NK-92 (cell line): ENCODE measurements around the gene METRNL.
"Not testable (repeated sequence)": the region's sequence is repeated elsewhere in the genome, so short reads cannot be mapped to it uniquely, and the experiment has no call there.

Experiments
- DNase-seq: peaks from one replicate; lab custom pipeline; 2025; ENCODE audit not compliant: unreplicated experiment; lab: John Stamatoyannopoulos, UW

The METRNL gene

DNA sequence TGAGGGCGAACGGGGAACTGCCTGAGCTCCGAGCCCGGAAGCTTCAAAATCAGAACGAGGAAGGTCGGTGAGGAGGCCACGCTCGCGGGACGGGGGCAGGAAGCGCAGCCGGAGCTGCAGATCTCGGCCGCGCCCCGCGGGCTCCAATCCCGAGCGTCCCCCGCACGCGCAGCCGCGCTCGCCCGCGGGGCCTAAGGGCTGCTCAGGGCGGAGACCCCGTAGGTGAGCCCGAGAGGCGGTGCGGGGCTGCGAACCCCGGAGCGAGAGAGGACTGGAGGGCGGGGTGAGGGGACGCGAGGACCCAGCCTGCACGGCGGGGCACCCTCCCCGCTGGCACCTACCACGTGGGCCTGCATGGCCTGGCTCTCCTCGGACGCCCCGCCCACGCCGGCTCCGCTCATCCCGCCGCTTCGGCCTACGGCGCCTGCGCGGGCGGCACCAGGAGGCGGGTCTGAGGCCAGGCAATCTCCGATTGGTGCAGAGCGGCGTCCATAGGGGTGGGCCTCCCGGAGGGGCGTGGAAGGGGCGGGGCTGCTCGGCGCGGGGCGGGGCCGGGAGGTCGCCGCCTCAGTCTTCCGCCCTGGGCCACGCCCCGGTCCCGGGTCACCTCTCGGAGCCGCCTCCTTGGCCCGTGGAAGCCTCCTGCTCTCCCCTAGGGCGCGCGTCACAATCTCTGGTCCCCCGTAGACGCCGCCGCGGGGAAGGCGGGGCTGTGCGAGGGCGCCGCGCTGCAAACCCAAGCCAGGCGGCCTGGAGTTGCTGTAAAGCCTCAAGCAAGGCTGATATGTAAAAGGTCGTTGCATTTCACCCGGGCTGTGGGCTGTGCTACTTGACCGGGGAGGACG is 27.8 kb upstream of the METRNL start:
- DNase-seq, result peak; percentile 86

DNA sequence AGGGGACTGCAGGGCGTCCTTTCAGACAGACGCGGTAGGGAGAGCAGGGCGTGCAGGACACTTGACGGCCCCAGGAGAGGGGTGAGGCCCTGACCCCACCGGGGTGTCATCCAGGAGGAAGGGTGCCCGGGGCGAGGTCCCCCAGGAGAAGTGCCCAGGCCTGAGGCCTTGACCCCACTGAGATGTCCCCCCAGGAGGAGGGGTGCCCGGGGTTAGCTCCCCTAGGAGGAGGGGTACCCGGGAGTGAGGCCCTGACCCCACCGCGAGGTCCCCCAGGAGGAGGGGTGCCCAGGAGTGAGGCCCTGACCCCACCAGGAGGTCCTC is 27.2 kb upstream of the METRNL start:
- DNase-seq, result no peak

DNA sequence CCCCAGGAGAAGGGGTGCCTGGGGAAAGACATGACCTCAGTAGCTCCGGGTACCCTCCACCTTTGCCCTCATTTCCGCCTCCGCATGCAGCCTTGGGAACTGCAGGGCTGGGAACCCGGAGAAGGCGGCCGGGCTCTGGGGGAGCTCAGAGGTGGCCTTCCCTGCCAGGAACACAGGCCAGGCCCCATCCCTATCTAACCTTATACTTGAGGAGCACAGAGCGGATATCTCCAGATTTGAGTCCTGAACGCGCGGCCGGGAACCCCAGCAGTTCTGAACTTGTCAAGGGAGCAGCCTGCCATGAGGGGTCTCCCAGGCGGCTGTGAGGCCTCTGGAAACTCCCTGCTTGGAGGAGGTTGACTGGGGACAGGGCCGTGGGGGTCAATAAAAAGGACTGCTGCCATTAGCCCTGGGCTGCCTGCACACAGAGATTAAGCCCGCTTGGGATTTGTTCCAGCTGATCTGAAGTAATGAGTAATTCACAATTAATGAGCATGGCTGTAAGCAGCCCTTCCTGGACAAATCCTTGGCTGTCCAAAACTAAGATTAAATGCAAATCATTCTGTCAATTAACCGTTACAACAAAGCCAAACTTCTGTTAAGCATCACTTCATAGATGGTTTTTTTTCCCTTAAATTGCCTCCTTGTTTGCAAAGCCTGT is 26.3 kb upstream of the METRNL start:
- DNase-seq, result no peak

DNA sequence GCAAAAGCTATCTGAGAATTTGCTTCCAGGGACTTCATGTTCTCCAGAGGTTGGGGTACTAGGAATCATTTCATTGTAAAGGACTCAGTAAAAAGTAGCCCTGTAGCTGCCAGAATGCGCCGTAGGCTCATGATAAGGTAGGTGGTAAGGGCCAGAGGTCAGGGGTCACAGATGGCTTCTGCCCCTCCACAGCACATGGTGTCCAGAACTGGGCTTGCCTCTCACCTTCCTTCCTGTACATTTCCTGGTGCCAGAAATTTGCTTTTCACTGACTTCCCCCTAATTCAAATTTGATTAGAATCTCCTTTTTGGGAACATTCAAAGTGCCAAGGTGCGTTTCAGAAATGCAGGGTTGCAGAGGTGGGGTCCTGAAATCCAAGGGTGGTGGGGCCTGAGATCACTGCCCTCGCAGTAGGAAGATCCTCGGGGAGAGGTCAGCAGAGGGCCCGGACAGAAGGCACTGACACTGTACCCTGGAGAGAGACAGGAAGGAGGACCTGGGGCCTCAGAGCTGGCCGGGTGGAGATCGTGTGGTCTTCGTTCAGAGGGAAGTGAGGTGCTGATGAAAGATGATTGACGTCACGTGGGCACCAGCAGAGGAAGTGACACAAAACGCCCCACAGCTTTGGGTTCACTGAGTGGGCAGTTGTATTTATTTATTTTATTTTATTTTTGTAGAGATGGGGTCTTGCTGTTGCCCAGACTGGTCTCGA is 25.5 kb upstream of the METRNL start:
- no peak for DNase-seq

DNA sequence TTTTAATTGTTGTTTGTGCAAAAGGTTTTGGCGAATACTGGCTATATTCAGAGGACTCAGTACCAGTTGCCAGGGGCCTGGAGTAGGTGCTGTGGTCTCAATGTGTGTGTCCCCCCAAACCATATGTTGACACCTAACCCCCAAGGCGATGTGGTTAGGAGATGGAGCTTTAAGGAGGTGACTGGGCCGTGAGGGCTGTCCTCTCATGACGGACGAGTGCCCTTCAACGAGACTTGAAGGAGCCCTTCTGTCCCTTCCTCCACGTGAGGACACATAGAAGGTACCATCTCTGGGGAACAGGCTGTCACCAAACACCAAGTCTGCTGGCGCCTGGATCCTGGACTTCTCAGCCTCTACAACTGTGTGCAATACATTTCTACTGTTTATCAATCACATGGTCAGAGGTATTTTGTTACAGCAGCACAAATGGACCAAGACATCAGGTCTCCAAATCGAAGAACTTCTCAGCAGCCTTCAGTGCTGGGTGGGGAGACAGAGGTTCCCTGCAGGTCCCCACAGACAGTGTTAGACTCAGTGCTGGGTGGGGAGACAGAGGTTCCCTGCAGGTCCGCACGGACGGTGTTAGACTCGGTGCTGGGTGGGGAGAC is 24.8 kb upstream of the METRNL start:
- DNase-seq, result no peak

DNA sequence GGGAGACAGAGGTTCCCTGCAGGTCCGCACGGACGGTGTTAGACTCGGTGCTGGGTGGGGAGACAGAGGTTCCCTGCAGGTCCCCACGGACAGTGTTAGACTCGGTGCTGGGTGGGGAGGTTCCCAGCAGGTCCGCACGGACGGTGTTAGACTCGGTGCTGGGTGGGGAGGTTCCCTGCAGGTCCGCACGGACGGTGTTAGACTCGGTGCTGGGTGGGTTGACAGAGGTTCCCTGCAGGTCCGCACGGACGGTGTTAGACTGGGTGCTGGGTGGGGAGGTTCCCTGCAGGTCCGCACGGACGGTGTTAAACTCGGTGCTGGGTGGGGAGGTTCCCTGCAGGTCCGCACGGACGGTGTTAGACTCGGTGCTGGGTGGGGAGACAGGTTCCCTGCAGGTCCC is 24.2 kb upstream of the METRNL start:
- not testable (repeated sequence) for DNase-seq

DNA sequence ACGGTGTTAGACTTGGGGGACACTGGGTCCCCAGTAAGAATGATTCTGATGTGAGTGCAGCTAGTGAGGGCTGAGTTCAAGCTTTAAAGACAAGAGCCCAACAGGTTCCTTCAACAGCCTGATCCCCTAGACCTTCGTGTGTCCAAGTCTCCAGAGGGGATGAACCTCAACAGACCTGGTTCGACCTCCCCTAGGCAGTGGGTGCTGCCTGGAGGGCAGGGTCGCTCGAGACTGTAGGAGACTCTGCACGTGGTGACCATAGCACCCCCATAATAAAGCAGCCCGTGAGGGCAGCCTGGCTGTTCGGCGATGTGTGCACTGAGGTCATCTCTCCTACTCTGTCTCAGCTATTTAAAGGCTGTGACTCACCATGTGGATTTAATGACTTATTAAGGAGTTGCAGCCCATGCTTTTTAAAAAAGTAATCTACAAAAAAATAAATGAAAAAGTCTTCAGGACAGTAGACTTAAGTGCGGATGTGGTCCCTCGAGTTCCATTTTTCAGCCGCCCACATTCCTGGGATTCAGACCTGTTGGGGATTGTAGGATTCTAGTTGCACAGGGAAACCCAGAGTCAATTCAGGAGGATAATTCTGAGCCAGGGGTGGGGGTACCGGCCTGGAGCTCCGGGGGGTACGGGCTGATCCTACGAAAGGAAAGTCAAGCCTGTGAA is 23.4 kb upstream of the METRNL start:
- DNase-seq, result no peak

DNA sequence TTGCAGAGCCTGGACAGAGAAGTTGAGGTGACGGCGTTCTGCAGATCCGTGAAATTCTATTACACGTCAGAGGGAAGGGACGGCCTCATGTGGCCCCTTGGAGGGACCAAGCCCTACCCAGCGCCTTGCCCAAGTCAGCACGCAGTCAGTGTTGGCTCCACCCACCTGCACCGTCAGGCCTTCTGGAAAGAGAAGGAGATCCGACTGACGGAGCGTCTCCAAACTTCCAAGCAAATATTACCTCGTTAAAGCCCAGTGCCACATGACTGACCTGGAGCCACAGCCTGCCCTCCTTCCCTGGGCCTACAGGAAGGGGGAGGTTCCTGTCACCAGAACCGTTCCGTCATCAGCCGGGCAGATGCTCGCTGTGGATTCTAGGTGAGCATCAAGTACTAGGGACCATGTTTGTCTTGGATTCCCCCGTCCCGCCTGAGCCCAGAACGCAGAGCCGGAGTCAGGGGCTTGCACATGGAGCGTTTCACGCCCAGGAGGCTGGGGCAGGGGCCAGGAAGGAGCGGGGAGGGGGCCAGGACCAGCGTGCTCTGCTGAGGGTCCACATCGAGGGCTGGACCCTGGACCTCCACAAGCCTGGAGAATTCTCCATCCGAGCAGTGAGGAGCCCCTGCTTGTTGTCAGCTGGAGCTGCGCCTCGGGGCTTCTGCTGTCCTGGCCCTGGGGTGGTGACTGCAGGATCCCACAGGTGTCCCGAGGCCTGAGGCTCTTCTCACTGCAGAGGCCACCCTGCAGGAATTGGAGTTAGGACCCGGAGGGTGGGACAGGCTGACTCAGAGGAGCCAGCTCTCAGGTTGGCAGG is 22.6 kb upstream of the METRNL start:
- DNase-seq, result no peak

DNA sequence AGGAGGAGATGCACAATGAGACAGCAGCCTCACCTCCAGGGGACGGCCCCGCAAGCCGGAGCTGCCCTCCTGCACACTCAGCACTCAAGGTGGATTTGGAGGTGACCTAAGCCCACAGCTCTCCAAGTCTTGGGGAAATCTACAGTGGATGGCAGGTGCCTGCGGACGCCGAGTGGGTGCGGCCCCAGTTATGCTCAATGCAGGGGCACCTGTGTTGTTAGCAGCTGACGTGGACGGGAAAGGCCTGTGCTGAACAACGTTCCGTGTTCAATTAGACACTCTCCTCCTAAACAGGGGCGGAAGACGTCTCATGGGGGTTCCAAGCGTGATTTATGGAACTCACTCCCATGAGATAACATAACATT is 22.0 kb upstream of the METRNL start:
- DNase-seq, result no peak

DNA sequence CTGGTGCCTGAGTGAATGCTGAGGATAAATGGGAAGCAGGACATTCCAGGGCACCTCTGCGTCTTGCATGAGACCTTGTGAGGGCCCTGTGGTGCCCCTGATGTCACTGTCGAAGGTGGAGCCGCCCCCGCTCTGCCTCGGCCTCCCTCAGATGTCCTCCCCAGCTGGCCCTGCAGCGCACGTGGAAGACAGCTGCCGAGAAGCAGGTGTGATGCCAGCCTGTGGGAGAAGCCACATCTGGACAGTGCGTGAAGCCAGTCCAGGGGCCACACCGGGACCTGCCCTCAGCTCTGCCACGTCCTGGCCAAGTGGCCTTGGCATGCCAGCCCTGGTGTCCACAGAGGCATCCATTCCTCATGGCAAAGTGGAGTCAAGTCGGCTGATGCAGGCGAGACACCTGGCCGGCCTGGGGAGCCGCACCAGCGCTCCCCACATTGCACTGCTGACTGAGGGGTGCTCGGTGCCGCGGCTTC is 21.6 kb upstream of the METRNL start:
- no peak for DNase-seq

DNA sequence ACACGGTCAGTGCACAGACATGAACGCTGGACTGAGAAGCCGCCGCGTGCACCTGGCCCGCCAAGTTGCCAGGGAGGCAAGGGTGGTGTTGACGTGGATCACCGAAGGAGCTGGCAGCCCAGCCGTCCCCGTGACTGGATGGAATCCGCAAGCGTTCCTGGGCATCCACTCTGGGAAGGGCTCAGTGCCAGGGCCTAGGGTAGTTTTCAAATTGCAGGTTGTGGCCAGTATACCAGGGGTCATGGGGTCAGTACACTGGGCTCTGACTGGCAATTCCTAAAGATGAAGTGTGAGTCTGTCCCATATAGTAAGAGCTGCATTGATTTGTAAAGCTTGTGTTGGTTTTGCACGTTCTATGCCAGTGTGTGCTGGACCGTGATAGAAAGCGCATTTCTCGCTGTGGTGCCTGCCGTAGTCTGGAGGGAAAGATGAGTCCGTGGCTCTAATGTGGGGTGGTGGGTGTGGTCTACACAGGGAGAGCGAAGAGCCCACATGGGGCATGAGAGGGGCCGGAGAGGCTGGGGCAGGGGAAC is 21.1 kb upstream of the METRNL start:
- no peak for DNase-seq

DNA sequence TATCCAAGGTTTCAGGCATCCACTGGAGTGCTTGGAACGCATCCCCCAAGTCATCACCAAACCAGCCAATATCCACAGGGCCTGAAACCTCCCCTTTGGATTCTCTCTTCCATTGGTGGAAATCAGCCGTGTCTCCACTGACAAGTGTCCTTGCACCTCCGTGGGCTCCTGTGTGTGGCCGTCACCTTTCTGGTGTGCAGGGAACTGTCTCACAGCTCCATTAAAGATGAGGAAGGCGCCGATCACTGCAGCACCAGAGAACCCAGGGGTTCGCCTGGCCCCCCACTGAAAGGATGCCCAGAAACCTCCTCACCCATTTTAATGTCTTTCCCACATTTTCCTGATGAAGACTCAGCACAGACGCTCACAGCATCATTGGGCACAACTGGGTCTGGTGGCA is 17.8 kb upstream of the METRNL start:
- no peak for DNase-seq

DNA sequence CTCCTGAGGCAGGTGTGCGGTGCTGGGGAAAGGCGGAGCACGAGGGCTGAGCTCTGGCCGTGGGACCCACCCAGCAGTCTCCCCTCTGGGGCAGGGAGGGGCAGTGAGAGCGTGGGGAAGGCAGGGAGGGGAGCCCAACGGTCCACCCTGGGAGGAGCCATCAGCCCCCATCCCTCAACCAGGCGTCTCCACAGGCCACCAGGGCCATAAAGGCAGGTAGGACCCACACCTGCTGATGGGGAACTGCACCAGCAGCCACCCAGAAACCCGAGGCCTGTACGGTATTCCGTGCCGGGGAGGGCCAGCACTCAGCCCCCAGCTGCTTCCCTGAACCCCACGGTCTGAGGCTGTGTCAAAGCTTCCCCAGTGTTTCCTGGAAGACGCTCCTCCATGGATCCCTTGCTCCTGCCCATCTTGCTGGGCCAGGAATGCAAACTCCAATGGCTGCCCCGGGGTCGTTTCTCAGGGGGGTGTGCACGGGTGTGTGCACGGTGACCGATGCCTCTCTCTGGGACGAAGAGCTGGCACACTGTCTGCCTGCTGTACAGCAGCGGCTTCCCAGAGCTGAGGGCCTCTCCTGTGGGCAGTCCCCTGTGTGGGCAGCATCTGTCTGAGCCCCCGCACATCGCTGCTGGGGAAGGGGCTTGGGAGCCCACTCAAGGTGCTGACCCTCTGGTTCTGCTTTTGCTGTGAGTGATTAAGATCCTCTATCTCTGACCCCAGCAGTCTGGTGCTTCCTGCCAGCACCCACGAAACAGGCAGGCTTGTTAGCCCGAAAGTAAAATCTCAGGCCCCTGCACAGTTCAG is 17.2 kb upstream of the METRNL start:
- DNase-seq, result no peak

DNA sequence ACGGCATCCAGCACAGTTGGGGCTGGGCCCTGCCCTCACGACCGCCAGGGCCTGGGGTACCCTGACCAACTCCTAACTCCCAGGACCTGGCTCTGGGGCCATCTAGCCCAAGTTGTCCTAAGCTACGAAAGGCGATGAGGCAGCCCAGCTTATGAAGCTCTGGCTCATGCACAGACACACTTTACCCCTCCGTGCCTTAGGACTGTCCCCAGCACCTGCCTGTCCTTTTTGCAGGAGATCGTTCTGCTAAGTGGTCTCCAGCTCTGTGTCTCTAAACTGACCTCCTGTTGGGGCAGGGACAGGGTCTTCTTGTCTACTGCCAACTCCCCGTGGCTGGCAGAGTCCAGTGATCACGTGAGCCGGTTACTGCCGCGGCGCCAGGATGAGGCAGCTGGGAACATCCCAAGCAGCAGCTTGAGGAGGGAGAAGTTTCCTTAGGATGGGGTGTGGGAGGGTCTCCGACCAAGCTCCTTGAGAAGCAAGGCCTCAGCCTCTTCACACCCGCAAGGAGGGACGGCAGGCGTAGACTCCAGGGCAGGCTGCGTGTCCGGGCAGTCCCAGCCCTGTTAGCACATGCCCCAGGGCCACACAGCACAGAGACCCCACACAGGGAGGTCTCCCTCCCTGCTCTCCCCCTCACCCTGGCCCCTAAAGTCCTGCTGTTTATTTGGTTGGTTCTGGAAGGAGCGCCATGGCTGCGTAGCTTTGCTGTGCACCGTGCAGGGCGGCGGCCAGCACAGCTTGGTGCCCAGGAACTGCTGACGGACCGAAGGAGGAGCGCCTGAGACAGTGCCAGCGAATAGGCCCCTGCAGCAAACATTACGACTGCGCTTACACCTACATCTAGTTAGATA is 16.4 kb upstream of the METRNL start:
- DNase-seq, result no peak

DNA sequence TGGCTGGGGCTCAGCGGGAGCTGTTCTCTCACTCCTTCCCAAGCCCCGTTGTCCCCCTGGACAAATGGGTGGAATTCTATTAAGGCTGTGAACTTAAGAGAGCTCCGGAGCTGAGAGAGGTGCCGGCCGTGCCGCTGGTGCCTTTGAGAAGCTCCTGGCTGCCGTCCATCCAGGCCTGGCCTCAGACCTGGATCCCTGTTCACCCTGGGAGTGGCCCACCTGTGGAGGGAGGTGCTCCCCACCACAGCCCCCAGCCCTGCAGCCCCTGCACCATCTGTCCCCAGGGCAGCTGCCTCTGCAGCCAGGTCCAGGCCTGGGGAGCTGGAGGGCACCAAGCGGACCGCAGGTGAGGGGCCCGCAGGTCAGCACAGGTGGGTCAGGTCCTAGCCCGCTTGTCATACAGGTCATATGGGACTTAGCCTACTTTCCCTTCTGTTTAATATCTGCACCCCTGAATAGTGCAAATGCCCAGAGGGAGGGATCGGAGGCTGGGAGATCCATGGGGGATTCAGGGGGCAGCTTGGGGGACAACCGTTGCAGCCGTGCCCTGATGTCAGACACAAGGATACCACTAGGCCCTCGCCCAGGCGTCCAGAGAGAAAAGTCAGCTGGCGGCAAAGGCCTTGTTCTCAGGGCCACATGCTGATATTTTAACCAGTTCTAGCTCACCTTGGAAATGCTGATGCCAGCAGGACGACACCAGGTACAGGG is 15.2 kb upstream of the METRNL start:
- no peak for DNase-seq

DNA sequence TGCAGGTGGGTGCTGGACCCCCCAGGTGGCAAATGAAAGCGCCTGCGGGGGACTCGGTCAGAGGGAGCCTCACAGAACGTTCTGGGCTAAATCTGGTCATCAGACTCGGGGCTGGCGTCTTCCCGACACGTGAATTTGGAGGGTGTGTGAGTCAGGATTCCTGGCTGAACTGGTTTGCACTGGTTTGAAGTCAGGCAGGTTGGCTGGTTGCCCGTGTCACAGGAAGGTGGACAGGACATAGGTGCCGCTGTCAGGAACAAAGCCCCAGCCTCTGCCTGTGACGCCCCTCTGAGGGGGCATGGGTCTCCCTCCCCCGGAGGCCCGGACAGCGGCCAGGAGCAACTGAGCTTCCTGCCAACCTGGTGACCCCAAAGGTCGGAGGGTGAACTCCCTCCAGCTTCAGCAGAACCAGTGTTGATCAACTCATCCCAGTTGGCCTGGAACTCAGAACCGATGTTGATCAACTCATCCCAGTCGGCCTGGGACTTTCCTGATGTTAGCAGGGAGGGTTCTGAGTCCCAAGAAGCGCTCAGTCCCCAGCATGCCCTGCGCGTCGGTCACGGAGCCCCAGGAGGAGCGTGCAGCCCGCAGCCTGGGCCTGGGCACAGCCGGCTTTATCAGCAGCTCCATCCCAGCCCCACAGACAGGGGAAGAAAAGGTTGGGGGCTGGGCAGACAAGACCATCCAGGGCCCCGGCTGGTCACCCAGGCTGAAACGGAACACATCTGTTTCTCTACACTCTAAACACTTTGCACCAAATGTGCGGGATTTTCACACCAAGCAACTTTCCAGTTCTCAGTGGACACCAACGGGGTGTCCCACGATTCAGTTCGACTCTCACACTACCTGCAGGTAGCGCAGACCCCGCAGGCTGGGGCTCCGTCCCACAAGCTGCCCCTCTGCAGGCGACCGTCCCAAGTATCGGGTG is 14.4 kb upstream of the METRNL start:
- no peak for DNase-seq
